ENCODE data around the gene RAD18.

RAD18 gene

GRCh38 chr3:8856721-8857120, 106.6 kb downstream of the RAD18 start:
- DNase-seq: no peak

GRCh38 chr3:8856071-8856470, 107.2 kb downstream of the RAD18 start:
- DNase-seq: no peak

- DNase-seq: no peak
These were observed 108.6 kb downstream of the RAD18 start for GRCh38 chr3:8854656-8855055.

- DNase-seq: no peak
These were observed 110.2 kb downstream of the RAD18 start for GRCh38 chr3:8853081-8853480.

GRCh38 chr3:8852511-8852910, 110.8 kb downstream of the RAD18 start:
- no peak for DNase-seq

- no peak for DNase-seq
These were observed 111.6 kb downstream of the RAD18 start for GRCh38 chr3:8851703-8852102.

GRCh38 chr3:8848696-8849131, 114.6 kb downstream of the RAD18 start:
- DNase-seq: no peak

GRCh38 chr3:8847317-8847716, 116.0 kb downstream of the RAD18 start:
- DNase-seq: no peak

GRCh38 chr3:8846176-8846575, 117.1 kb downstream of the RAD18 start:
- no peak for DNase-seq

GRCh38 chr3:8845641-8846040, 117.6 kb downstream of the RAD18 start:
- no peak for DNase-seq

GRCh38 chr3:8843347-8843746, 119.9 kb downstream of the RAD18 start:
- no peak for DNase-seq

- no peak for DNase-seq
These were observed 121.0 kb downstream of the RAD18 start for GRCh38 chr3:8842293-8842692.

- DNase-seq: no peak
These were observed 121.8 kb downstream of the RAD18 start for GRCh38 chr3:8841472-8841871.

- DNase-seq: no peak
These were observed 122.7 kb downstream of the RAD18 start for GRCh38 chr3:8840556-8840955.

- no peak for DNase-seq
These were observed 123.5 kb downstream of the RAD18 start for GRCh38 chr3:8839607-8840325.

GRCh38 chr3:8838765-8839423, 124.4 kb downstream of the RAD18 start:
- DNase-seq: no peak

GRCh38 chr3:8838234-8838633, 125.0 kb downstream of the RAD18 start:
- DNase-seq: no peak

- DNase-seq: no peak
These were observed 126.1 kb downstream of the RAD18 start for GRCh38 chr3:8837162-8837561.

GRCh38 chr3:8836096-8836495, 127.2 kb downstream of the RAD18 start:
- no peak for DNase-seq

- DNase-seq: no peak
These were observed 127.9 kb downstream of the RAD18 start for GRCh38 chr3:8835385-8835784.

GRCh38 chr3:8834974-8835373, 128.3 kb downstream of the RAD18 start:
- no peak for DNase-seq

GRCh38 chr3:8827641-8828040, 135.6 kb downstream of the RAD18 start:
- DNase-seq: no peak

Data from cerebellar nuclear complex (tissue), 1 donor.